MCF 10A (cell line): ENCODE results near the gene NFATC1. TPM values are rescaled to one million over a fixed set of nuclear protein-coding genes. Genes with fewer than 3 reads are reported as not detected.

Experiments
- BruUV-seq: library from RNA; stranded (reverse); fragments of 400-500 nt; replicated peaks from 2 replicates; lab custom pipeline; 2021; lab: Mats Ljungman, UMichigan
- CTCF ChIA-PET: fragments of 300-600 bp; sonication (Branson Sonifier 250); formaldehyde crosslinking; extraction: SDS; loops from one replicate; lab custom pipeline; 2021; ENCODE audit warnings: antibody characterized with exemption, inconsistent platforms; lab: Yijun Ruan, JAX
- POLR2A ChIA-PET: fragments of 300-600, 350-650 bp; sonication (Branson Sonifier 250); formaldehyde crosslinking; extraction: SDS; loops from one replicate; lab custom pipeline; 2020; ENCODE audit warnings: antibody characterized with exemption, inconsistent platforms; lab: Yijun Ruan, JAX
- DNase-seq: peaks from one replicate; pipeline ENCODE4 v3.0.0-alpha.2; 2018; ENCODE audit not compliant: unreplicated experiment
- H3K27ac Mint-ChIP-seq: one replicate; pipeline ENCODE4 v1.8.0; 2022; ENCODE audit warnings: mild to moderate bottlenecking, low read depth, mixed read lengths; ENCODE audit not compliant: unreplicated experiment
- H3K27me3 Mint-ChIP-seq: one replicate; pipeline ENCODE4 v1.8.0; 2022; ENCODE audit warnings: mixed read lengths; ENCODE audit not compliant: insufficient read depth, unreplicated experiment
- H3K36me3 Mint-ChIP-seq: one replicate; pipeline ENCODE4 v1.8.0; 2022; ENCODE audit warnings: mild to moderate bottlenecking, moderate library complexity, mixed read lengths; ENCODE audit not compliant: insufficient read depth, unreplicated experiment
- H3K4me1 Mint-ChIP-seq: one replicate; pipeline ENCODE4 v1.8.0; 2022; ENCODE audit warnings: mixed read lengths; ENCODE audit not compliant: insufficient read depth, unreplicated experiment
- H3K4me3 Mint-ChIP-seq: one replicate; pipeline ENCODE4 v1.8.0; 2022; ENCODE audit warnings: mild to moderate bottlenecking, moderate library complexity, mixed read lengths; ENCODE audit not compliant: unreplicated experiment
- H3K9me3 Mint-ChIP-seq: one replicate; pipeline ENCODE4 v1.8.0; 2022; ENCODE audit warnings: mixed read lengths; ENCODE audit not compliant: unreplicated experiment
- intact Hi-C: fragments of 100-400 bp; cut with micrococcal nuclease; formaldehyde crosslinking; loops from 2 replicates; pipeline ENCODE4 v1.14.1; 2022
- total RNA-seq: library from RNA; stranded (reverse); gene quantifications from 2 replicates; pipeline ENCODE4 v1.2.3, GENCODE V29; 2022
- TF ChIP-seq, protein P1 (sequence below): fragments of 200-600 bp; IDR thresholded peaks from one replicate; pipeline ENCODE4 v1.8.0; 2022; ENCODE audit warnings: antibody characterized with exemption, mild to moderate bottlenecking; ENCODE audit not compliant: unreplicated experiment

The NFATC1 gene
- total RNA-seq, 1 experiment from 2014 or later = 2.0 TPM

DNA sequence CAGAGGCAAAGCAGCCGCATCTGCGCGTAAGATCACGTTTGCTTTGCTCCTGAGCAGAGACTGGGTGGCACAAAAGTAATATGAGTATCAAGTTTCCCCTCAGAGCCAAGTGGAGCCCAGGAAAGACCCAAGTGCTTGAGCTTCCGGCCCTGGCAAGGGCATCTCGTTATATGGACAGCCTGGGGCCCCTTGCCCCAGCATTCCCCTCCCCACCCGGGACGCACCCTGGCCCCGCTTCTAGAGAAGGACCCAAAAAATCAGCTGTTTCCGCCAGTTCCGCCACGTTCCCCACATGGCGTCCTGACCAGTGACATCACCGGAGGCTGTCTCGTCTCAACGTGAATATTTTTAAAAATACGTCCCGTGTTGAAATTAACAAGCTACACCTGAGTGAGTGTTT is 135.1 kb downstream of the NFATC1 start:
- Mint-ChIP-seq H3K4me1 (no peaks in the 10 kb centered on the region), H3K9me3 (peaks cover 8% of the 10 kb centered on the region), H3K27me3 (no peaks in the 10 kb centered on the region), H3K4me3 (no peak overlapping the region), H3K27ac (no peak overlapping the region), H3K36me3 (no peaks in the 10 kb centered on the region)
- POLR2A ChIA-PET = no interaction called here
- BruUV-seq = no TSS peak
- no peak for DNase-seq
- TF ChIP-seq, protein P1, sequence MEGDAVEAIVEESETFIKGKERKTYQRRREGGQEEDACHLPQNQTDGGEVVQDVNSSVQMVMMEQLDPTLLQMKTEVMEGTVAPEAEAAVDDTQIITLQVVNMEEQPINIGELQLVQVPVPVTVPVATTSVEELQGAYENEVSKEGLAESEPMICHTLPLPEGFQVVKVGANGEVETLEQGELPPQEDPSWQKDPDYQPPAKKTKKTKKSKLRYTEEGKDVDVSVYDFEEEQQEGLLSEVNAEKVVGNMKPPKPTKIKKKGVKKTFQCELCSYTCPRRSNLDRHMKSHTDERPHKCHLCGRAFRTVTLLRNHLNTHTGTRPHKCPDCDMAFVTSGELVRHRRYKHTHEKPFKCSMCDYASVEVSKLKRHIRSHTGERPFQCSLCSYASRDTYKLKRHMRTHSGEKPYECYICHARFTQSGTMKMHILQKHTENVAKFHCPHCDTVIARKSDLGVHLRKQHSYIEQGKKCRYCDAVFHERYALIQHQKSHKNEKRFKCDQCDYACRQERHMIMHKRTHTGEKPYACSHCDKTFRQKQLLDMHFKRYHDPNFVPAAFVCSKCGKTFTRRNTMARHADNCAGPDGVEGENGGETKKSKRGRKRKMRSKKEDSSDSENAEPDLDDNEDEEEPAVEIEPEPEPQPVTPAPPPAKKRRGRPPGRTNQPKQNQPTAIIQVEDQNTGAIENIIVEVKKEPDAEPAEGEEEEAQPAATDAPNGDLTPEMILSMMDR = no peak
- intact Hi-C loops = no loop called here
- CTCF ChIA-PET = interaction anchor here (0.7 to 4.8 kb wide), 5 partner anchors 8 to 653 kb away, joined by 3 to 39 read pairs (median 11); no protein-coding TSS in a partner anchor

DNA sequence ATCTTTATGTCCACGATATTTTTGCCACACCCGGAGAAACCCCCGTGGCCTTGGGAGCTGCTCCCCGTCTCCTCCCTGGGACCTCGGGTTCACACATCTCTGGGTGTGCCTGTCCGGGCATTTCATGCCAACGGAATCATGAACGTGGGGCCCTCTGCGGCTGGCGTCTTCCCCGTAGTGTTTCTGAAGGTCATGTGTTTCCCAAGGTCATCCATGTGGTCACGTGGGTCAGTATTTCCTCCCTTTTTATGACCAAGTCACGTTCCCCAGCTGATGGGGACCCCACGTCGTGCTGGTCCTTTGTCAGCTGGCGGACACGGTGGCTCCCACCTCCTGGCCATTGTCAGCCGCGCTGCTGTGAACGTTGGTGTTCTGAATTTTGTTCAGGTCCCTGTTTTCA is 135.7 kb downstream of the NFATC1 start:
- ChIA-PET POLR2A (no interaction called here), CTCF (interaction anchor here (0.7 to 4.8 kb wide), 3 partner anchors 147 to 652 kb away, joined by 3 to 39 read pairs (median 6); no protein-coding TSS in a partner anchor)
- BruUV-seq = no TSS peak
- H3K4me3 Mint-ChIP-seq = no peak overlapping the region
- no peak for DNase-seq
- TF ChIP-seq, protein P1 = no peak
- no peaks in the 10 kb centered on the region for H3K4me1 Mint-ChIP-seq
- H3K27ac Mint-ChIP-seq = no peak overlapping the region
- H3K36me3 Mint-ChIP-seq = no peaks in the 10 kb centered on the region
- intact Hi-C loops = no loop called here
- H3K9me3 Mint-ChIP-seq = peaks cover 14% of the 10 kb centered on the region
- no peaks in the 10 kb centered on the region for H3K27me3 Mint-ChIP-seq

DNA sequence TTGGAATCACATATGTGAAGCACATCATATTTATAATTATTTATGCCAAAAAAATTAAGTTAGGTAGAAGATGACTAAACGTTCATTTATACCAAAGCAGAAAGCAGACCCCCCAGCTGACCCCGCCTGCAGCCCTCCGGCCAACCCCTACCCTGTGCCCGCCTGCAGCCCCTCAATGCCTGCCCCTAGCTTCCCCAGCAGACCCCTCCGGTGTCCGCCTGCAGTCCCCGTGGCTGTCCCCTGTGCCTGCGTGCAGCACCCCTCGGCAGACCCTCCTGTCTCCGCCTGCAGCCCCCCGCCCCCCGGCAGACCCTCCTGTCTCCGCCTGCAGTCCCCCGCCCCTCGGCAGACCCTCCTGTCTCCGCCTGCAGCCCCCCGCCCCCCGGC is 136.2 kb downstream of the NFATC1 start:
- intact Hi-C loops = no loop called here
- Mint-ChIP-seq H3K27me3 (no peaks in the 10 kb centered on the region), H3K4me1 (no peaks in the 10 kb centered on the region), H3K4me3 (no peak overlapping the region), H3K36me3 (no peaks in the 10 kb centered on the region), H3K9me3 (peaks cover 19% of the 10 kb centered on the region), H3K27ac (no peak overlapping the region)
- ChIA-PET POLR2A (no interaction called here), CTCF (interaction anchor here (0.6 to 4.8 kb wide), 3 partner anchors 140 to 152 kb away, joined by 3 to 39 read pairs (median 6); no protein-coding TSS in a partner anchor)
- DNase-seq = no peak
- no TSS peak for BruUV-seq
- TF ChIP-seq, protein P1 = no peak

DNA sequence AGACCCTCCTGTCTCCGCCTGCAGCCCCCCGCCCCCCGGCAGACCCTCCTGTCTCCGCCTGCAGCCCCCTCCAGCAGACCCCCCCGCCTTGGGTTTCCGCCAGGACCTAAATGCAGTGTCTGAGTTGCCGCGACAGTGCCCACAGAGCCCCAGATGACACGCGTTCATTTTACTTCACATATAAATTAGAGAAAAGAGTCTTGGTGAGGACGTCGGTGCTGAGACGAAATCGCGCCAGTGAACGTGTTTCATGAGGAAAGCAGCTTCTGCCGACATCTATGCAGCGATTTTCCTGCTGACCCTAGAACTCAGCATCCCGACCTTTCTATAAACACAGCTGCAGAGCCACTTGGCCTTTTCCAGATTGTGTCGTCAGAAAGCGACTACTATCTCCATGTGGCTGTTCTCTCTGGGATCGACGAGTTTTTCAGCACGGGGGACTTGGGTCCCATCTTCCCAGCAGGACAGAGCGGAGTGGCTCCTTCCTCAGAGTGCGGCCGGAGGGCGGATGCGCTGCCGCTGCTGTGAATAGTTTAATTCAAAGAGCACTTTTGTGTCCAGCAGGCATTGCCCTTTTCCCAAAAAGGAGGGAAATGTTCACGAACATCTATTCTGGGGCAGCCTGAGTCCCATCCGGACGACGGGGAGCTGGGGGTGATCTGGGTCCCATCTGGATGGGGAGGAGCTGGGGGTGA is 136.7 kb downstream of the NFATC1 start:
- no TSS peak for BruUV-seq
- no peaks in the 10 kb centered on the region for H3K27me3 Mint-ChIP-seq
- no peak for DNase-seq
- H3K9me3 Mint-ChIP-seq = peaks cover 22% of the 10 kb centered on the region
- POLR2A ChIA-PET = no interaction called here
- intact Hi-C loops = no loop called here
- TF ChIP-seq, protein P1 = no peak
- H3K4me1 Mint-ChIP-seq = no peaks in the 10 kb centered on the region
- H3K4me3 Mint-ChIP-seq = no peak overlapping the region
- H3K27ac Mint-ChIP-seq = no peak overlapping the region
- no peaks in the 10 kb centered on the region for H3K36me3 Mint-ChIP-seq
- CTCF ChIA-PET = interaction anchor here (0.6 kb wide), 2 partner anchors 70 to 141 kb away, joined by 3 read pairs; no protein-coding TSS in a partner anchor
